ENCODE measurements around the gene CDK15.

DNA sequence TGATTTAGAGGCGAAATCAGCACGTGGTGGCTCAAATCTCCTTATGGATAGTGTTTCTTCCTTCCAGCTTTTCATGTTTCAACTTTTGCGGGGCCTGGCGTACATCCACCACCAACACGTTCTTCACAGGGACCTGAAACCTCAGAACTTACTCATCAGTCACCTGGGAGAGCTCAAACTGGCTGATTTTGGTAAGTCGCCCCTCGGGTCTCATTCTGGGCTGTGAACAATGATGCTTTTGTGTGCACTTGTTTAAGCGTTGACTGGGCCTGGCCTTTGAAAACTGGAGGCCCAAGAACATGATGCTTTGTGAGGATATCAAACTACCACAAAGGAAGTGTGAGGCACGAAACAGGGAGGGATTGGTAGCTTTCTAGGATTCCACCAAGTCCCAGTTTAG lies 27.4 kb downstream of the CDK15 start:
- no peak for TF ChIP-seq CTCF (IDR thresholded peaks at IDR 0.05)
- no peak for TF ChIP-seq POLR2A (IDR thresholded peaks at IDR 0.05)

Measured in body of pancreas (tissue), 4 donors.